GM12864 (cell line): ENCODE measurements around the gene AMPD3.
A peak's percentile ranks its signal among the peaks of the same experiment; 100 is the strongest.

Source experiments
- DNase-seq: peaks from one replicate; pipeline ENCODE4 v3.0.0-alpha.2; 2011; ENCODE audit warnings: low read depth
- H3K4me3 ChIP-seq: 2 replicates; pipeline ENCODE4 v1.5.1; 2011; ENCODE audit warnings: mild to moderate bottlenecking, low read depth, low read length, control low read depth
- CTCF ChIP-seq: IDR thresholded peaks from 2 replicates; pipeline ENCODE4 v1.5.1; 2011; ENCODE audit warnings: low read depth, mild to moderate bottlenecking, moderate library complexity, low read length, control low read depth, inconsistent platforms; ENCODE audit errors: missing control alignments

The AMPD3 gene

GRCh38 chr11:10488934-10489691 lies 34.0 kb downstream of the AMPD3 start:
- DNase-seq, result peak; percentile 43
- H3K4me3 ChIP-seq, result no peak overlapping the region
- no peak for TF ChIP-seq CTCF

- no peak for DNase-seq
Observed at GRCh38 chr11:10490032-10490397, 35.0 kb downstream of the AMPD3 start.

GRCh38 chr11:10490398-10491241 lies 35.6 kb downstream of the AMPD3 start:
- no peak overlapping the region for H3K4me3 ChIP-seq
- no peak for TF ChIP-seq CTCF
- DNase-seq, result no peak

More at GRCh38 chr11:10490032-10490397, 35.0 kb downstream of the AMPD3 start:
- no peak for TF ChIP-seq CTCF
- no peak overlapping the region for H3K4me3 ChIP-seq

- no peak overlapping the region for H3K4me3 ChIP-seq
- no peak for DNase-seq
- TF ChIP-seq CTCF, result no peak
Observed at GRCh38 chr11:10492084-10492483, 37.0 kb downstream of the AMPD3 start.

GRCh38 chr11:10493041-10493663 lies 38.1 kb downstream of the AMPD3 start:
- no peak for DNase-seq
- TF ChIP-seq CTCF, result no peak
- H3K4me3 ChIP-seq, result no peak overlapping the region

GRCh38 chr11:10494636-10495463 lies 39.8 kb downstream of the AMPD3 start:
- no peak for DNase-seq
- TF ChIP-seq CTCF, result no peak
- no peak overlapping the region for H3K4me3 ChIP-seq
